Stimulated activated CD4-positive, alpha-beta T cell treated with anti-CD3 and anti-CD28 coated beads, Interleukin-4, amount 100 ng/mL, for 48 hours (primary cell): Measurements from ENCODE around the gene CYB561D2.

Experiments used
- DNase-seq, 2 donors: peaks; one replicate each; pipeline ENCODE4 v3.0.0-alpha.2; 2020; ENCODE audit warnings: low read depth in 2 of 2

Gene CYB561D2

DNA sequence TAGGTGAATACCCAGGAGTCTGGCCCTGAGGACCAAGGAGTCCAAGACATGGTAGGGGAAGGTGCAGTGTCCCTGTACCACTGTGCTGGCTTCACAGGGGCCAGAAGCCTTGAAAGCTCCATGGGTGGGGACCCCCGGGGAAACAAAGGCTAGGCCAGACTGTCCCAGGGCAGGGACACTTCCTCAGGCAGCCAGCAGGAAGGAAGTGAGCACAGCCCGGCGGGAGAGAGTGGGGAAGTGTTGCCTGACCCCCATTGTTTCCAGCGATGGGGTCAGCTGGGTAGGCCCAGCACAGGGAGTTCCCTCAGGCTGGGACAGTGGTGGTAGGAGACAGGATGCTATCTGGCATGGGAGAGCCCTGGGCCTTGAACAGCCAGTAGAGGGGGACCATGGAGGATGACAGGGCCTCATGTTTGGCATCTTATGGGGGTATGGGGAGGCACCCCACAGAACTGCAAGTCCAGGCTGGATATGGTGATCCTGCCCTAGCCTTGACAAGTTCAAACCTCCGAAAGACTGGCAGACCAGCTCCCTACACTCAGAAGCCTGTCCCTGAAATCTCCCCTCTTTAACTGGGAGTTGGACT, 27.0 kb upstream of the CYB561D2 start:
- DNase-seq, result no peak

DNA sequence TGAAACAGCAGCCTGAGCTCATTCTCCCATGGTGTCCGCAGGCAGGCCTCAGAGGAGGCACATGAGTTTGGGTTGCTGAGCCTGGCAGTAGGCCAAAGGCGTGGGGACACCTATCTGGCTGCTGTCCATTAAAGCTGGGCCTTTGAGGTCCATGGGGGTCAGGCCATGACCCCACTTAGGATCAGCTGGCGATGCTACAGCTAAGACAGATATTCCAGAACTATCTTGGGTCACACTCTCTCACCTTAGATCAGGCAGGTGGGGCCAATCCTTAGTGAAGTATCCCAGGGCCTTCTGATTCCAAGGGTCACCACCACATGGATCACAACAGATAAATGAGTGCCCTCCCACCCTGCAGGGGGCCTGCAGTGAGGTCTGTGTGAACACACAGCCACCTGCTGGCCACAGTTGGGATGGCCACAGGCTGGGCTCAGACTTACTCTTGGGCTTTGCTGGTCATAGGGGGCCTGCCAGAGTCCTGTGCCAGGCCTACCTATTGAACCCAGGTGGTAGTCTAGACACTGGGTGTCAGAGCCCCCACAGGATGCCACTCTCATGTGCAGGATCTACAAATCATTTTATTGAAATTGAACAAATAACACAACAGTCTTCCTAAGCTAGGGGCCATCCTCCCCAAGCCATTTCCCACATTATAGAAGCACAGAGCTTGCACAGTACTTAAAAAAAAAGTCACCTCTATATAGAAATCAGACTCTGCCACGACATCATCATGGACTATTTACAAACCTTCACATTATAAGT, 26.1 kb upstream of the CYB561D2 start:
- DNase-seq, result peak; percentile 52 to 57

DNA sequence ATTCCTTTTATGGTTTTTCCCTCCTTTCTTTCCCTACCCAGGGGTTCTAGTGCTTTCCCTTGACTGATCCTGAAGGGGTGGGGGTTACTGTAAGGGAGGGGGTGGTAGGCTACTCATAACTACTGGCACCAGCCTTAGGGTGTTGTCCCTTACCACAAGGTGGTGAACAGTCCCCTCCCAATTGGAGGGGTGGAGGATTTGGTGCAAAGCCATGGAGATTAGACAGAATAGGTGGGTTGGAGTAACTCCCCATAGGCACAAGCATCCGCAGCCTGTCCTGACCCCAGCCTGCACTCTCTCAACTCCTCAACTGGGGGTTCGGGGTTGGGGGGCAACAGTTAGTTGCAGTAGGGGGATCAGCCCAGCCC, 25.6 kb upstream of the CYB561D2 start:
- no peak for DNase-seq

DNA sequence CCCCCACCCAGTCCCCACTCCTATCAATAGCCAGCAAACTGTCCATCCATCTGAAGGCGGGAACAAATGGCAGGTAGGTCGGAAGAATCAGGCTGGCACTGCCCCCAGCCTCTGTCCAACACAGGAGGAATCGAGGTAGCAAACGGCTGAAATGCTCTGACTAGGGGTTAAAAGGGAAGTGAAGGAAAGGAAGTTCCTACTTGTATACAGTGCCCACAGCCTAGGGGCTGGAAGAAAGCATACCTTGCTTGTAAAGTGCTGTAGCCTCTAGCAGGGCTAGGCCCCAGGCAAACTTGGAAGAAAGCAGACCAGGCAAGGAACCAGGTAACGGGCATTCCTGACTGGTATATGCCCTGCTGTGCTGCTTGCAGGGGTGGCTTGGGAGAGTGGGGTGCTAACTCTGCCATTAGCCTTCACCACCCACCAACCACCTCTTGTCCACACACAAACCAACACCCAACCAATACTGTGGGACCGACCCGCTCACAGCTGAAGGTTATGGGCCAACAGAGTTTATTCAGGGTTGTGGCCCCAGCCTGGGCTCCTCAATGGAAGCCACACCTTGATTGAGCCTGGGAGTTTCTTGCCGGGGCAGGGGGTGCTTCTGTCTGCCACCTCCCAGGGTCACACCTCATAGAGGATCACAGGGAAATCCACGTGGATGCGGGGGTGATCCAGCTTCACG, 25.0 kb upstream of the CYB561D2 start:
- DNase-seq, result no peak

DNA sequence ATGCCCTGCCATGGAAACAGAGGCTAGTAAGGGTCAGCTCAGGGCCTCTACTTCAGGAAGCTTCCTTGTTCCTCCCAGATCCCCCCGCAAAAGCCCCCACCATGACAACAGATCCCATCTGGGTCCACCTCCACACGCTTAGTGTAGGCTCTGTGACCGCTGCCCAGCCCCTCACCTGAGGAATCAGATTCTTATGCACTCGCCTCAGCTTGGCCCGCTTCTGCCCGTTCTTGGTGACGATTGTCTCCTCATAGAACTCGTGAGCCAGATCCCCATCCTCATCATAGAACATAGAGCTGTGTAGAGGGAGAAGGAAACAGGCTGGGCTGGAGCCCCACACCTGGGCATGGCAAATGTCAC, 24.5 kb upstream of the CYB561D2 start:
- DNase-seq, result no peak

DNA sequence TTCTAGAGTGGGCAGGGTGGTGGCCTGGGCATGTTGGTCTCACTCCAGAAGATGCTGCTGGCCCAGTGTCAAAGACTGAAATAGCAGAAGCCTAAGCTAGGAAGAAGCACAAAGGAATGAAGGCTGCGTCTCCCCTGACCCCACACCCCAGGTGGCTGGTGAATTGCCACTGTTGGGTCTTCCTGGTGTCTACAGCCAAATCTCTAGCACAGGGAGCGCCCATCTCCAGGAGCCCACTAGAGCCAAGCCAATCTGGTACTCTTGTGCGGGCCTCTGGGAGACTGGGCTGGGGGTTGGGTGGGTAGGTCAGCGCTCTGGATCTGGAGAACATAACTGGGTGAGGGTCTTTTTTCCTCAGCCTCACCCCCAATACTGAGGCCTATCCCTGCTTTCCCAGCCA, 23.5 kb upstream of the CYB561D2 start:
- no peak for DNase-seq

DNA sequence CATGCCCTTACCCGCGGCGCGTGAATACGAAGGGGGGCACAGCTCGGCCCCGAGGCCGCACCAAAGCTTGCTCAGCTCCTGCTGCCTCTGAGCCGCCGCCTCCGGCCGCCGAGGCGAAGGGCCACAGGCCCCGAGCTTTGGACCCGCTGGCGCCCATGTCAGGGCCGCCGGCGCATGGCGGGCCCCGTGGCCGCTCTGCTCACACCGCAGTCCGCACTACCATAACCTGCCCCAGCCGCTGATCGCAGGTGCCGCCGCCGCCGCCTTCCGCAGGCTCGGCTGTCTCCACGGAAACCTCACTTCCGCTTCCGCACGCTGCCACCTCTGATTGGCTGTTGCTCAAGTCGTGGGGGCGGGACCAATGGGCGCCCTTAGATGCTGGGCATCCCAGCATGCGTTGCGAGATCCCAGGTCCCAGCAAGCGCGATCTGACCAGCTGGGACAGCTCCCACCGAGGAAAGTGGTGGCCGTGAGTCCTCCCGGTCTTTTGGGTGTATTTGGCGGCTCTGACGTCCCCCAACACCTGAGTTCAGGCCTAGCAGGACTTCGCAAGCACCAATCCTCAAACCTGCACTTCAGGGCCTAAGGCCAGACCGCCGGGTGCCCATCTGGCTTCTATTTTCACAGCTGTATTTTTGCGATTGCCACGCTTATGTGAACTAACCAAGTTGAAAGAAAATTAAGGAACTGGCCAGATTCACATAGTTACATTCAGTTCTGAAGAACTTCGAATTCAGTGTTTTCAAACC, 22.5 kb upstream of the CYB561D2 start, which contains the start of gene TUSC2:
Gene TUSC2 (minus strand): TSS at position 281 of the 749 bp plus-strand sequence. CDS start 124 bp downstream, at position 157.
- DNase-seq, result peak; percentile 93 to 94

DNA sequence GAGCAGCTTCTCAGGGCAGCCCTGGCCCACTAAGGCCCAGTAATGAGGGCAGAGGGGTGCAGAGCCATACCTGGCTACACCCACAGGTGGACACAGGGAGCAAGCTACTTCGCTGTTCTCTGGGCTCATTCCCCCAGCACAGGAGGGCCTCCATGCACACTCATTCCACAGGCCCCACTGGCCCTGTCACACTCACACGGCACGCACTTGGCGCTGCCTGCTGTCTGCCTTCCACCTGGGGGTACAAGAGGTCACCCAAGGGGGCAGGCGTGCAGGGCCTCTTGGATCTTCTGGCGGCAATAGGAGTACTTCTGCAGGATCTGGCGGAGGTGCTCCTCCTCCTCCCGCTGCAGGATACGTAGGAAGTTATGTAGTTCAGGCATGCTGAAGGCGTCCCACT, 20.3 kb upstream of the CYB561D2 start:
- DNase-seq, result no peak

DNA sequence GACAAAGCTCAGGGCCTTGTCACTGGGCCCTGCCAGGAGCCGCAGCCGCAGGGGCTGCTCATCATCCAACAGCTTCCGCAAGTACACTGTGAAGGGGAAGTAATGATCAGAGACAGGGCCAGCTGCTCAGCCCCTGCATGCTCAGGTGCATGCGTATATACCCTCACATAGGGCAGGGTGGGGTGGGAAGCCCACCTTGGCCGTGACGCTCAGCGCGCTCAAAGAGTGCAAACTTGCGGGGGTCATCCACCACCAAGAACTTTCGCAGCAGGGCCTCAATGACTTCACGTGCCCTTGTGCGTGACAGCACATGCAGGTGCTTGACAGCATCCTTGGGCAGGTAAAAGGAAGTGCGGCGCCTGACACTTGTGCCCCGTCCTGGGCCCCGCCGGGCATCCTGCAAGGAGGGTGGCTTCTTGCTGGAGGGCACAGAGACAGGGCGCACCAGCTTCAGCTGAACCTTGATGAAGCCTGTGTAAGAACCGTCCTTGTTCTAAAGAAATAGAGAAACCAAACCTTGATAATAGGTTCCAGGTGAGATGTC, 19.2 kb upstream of the CYB561D2 start:
- no peak for DNase-seq

DNA sequence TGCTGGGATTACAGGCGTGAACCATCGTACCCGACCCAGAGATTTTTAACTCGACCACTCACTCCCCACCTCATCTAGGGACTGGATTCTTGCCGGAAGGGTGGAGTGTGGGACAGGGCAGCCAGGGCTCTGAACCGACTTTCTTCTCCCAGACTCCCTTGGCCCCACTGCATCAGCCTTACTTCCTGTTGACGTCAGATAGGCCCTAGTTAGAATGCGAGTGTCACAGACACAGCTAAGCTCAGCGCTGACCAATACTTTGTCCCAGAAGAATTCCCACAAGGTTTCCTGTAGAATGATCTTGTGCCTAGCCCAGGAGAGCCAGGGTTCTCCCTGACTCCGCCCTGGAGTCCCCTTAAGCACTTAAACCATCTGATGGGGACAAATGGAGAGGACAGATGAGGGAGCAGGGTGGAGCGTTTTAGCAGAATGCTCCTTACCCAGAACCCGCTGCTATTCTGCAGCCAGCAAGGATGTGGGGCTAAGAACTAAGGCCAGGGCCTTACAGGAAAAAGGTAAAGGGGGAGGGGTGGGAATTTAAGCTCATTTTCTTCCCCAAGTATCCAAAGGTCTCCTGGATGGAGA, 16.8 kb upstream of the CYB561D2 start:
- no peak for DNase-seq

DNA sequence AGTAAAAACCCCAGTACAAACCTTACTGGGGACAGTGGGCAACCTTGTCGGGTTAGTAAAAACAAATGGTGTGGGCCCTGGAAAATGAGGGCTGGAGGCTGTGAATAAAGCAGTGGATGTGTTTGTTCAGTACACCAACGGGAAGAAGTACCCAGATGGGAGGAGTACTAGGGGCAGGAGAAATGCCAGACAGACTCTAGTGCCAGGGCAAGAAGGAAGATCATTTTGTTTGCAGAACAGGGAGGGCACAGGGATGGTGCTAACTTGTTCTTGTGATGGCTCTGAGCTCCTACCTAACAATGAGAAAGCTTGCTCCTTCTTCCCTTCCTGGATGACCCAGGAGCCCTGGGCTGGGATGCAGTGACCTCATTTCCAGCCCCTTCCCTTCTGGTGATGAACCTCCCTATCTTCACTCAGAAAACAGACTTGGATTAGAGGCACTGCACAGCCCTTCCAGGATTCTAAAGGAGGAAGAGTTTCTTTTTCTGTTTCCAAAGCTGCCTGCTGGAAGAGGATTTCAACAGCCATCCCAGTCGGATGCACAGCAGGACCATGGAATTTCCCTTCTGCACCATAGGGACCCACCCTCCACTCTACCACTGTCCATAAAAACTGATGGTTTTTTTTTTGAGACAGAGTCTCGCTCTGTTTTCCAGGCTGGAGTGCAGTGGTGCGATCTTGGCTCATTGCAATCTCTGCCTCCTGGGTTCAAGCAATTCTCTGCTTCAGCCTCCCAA, 16.2 kb upstream of the CYB561D2 start:
- DNase-seq, result no peak

DNA sequence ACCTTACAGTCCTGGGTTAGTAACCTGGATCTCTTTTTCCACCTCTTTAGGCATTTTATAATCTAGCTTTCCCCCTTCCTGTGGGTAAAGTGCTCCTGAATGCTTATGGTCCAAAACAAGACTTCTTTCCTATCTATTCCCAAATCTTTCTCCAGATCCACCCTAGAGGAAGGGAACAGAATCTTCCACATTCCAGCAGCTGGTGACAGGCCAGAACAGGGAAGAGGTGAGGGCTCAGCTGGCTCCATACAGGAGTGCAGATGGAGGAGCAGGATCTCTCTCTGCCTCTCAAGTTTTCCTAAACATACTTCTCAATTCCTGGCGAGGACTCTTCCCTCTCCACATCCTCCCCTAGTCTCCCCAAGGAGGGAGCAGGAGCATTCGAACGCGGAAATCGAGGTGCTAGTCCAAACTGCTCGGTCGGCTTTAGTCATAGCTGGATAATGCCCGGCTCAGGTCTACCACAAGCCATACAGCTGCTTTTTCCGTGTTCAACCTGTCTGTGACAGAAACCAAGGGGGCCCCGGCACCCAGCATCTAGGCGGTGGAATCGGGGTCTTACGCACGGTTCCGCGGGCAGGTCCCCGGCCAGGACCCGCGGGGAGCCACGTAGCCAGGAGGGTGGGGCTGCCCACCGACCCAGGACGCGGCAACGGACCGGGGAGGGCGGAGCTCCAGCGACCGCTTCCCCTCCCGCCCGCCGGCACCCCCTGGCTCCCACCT, 14.0 kb upstream of the CYB561D2 start:
- DNase-seq, result peak in 1 of 2 donors; percentile 40

DNA sequence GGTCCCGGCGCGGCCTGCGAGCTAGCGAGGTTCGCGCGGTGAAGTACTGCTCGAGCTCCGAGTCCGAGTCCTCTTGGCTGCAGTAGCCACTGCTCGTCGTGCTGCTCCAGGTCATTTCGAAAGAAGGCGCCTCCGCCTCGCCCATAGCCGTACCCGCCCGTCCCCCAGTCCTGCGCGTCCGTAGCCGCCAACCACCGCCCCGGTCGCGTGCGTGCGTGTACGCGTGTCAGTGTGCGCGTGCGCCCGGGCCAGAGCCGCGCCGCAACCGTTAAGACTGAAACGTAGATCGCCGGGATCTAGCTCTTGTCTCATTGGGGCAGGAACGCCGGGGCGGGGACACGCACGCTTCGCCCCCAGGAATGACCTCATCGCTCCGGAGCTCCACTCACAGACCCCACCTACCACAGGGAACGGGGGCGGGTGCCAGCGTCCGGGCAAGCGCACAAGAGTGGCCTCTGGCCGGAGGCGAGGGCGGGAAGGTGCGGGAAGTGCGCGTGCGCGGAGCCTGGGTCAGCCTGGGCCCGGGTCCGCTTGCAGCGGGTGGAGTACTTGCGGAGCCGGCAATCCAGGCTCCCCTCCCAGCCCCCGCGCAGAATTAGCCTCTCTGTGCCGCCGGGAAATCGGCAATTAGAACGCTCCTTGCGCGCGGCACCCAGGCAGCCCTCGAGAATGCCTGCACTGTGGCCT, 13.3 kb upstream of the CYB561D2 start:
- peak; percentile 91 to 98 for DNase-seq

DNA sequence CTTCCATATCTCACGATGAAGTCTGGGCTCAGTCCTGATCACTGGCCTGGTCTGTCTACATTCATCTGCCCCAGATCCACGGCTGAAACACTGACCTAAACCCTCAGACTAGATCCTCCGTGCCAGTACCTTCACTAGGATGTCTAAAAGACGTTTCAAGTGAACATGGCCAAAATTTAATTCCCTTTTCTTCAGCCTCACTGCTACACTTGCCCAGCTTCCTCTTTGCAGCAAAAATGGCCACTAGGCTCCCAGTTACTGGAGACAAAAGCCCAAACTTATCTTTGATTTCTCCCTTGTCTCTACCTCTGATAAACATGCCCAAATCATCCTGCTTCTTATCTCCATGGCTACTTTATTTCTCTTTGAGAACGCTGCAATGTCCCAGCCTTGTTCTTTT, 11.7 kb upstream of the CYB561D2 start:
- DNase-seq, result no peak

DNA sequence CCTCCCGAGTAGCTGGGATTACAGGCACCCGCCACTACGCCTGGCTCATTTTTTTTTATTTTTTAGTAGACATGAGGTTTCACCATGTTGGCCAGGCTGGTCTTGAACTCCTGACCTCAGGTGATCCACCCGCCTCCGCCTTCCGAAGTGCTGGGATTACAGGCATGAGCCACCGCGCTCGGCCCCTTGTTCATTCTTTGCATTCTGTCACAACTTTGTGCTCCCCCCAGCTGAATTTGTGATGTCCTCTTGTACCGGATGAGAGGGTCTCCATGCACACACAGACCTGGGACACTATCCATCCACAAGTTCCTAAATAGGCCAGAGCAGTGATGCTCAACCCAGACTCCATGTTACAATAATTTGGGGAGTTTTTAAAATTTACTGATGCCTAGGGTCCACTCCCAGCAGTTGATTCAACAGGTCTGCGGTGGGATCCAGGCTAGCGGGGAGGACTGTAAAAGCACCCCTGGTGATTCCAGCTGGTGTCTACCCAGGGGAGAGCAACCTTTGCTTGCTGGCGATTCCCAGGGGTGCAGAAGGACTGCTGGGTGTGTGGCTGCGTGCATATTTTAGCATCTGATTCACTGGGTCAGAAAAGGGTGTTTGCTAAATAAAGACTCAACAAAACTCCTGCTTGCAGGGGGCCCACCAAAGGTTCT, 11.0 kb upstream of the CYB561D2 start:
- DNase-seq, result no peak

DNA sequence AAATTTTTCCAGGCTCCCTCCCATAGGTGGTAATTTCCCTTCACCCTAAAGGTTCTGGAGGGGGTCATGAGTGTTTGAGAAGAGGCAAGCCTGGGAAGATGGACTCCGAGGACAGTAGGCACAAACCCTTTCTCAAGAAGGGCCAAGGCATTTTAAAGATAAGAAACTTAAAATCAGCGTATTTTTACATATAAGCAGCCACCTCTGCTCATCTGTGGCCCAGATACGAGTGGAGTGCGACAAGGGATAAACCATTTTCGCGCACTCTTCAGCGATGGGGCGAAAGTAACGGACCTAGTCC, 10.6 kb upstream of the CYB561D2 start:
- no peak for DNase-seq

DNA sequence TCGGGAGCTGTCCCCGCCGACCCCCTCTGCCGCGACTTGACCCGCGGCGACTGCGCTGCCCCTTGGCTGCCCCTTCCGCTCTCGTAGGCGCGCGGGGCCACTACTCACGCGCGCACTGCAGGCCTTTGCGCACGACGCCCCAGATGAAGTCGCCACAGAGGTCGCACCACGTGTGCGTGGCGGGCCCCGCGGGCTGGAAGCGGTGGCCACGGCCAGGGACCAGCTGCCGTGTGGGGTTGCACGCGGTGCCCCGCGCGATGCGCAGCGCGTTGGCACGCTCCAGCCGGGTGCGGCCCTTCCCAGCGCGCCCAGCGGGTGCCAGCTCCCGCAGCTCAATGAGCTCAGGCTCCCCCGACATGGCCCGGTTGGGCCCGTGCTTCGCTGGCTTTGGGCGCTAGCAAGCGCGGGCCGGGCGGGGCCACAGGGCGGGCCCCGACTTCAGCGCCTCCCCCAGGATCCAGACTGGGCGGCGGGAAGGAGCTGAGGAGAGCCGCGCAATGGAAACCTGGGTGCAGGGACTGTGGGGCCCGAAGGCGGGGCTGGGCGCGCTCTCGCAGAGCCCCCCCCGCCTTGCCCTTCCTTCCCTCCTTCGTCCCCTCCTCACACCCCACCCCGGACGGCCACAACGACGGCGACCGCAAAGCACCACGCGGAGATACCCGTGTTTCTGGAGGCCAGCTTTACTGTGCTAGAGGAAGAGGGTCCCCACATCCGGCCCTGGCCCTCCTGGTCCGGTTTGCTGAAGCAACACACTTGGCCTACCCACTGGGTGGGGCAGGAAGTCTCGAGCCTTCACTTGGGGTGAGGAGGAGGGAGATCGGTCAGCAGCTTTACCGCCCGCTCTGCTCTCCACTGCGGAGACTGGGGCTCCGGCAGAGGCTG, 10.0 kb upstream of the CYB561D2 start, which contains the start of gene RASSF1:
Gene RASSF1 (minus strand): TSS at position 389 of the 882 bp plus-strand sequence. CDS start 31 bp downstream, at position 358.
- peak; percentile 59 to 79 for DNase-seq

DNA sequence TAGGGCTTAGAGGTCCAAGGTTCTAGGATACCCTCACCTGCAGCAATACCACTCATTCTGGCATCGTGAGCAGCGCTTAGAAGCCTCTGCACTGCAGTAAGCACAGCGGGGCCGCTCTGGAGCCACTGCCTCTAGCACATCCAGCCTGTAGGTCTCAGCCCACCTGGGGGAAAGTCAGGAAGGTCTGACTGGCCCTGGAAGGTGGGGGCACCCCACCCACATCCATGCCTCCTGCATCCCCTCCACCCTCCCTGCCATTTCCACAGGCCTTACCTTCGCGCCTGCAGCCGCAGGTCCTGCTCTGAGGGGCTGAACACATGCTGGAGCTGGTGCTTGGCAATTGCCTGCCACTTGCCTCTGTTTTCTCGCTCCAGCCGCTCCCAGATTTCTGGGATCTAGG, 9.1 kb upstream of the CYB561D2 start:
- DNase-seq, result no peak
